ENCODE data around the gene ZNF48. TPM values are rescaled to one million over a fixed set of nuclear protein-coding genes. Genes with fewer than 3 reads are reported as not detected.

Gene ZNF48
- polyA plus RNA-seq, 1 of the 3 experiments (the other 2 are of a cell fraction) = 8.8 TPM

- 100% methylated on average over 1 of the region's 6 CpGs for WGBS (ENCODE audit: low lambda C conversion rate)
- Histone ChIP-seq H2AFZ (ENCODE audit: low read depth) (no peak overlapping the region), H3K79me2 (ENCODE audit: insufficient read depth) (peaks cover 57% of the 10 kb centered on the region), H3K4me3 (ENCODE audit: low read depth in 2 of 2, low read length in 1 of 2) (no peak overlapping the region), H3K36me3 (replicated peaks in 1 of 2; ENCODE audit: control insufficient read depth in 1 of 2, insufficient read depth in 2 of 2, low read length in 1 of 2) (peaks cover 16 to 32% of the 10 kb centered on the region in 2 experiments), H3K9ac (no peak overlapping the region), H4K20me1 (ENCODE audit: insufficient read depth) (peaks cover 11% of the 10 kb centered on the region), H3K9me2 (no peaks in the 10 kb centered on the region), H3K4me1 (ENCODE audit: control insufficient read depth in 1 of 2, insufficient read depth in 2 of 2, low read depth in 1 of 2, low read length in 1 of 2) (peaks cover 11 to 22% of the 10 kb centered on the region in 2 experiments; a peak in 3 of 4 replicates), H3K27me3 (ENCODE audit: insufficient read depth) (no peaks in the 10 kb centered on the region), H3K27ac (ENCODE audit: low read depth in 2 of 2, low read length in 1 of 2) (no peak overlapping the region), H3K9me3 (no peaks in the 10 kb centered on the region), H3F3A (replicated peaks; ENCODE audit: insufficient read depth) (peaks cover 9% of the 10 kb centered on the region), H3K4me2 (no peak overlapping the region)
- no peak for TF ChIP-seq FOXM1 (IDR thresholded peaks at IDR 0.05; ENCODE audit: low read depth)
- no peak for TF ChIP-seq JUND (IDR thresholded peaks at IDR 0.05)
- no peak for TF ChIP-seq MAX (IDR thresholded peaks at IDR 0.05; ENCODE audit: low read depth)
- TF ChIP-seq REST (IDR thresholded peaks at IDR 0.05; ENCODE audit: low read depth, low read length) = no peak
- TF ChIP-seq CHD2 (IDR thresholded peaks at IDR 0.05; ENCODE audit: low read length, partially characterized antibody) = no peak
- no peak for TF ChIP-seq POLR2AphosphoS5 (IDR thresholded peaks at IDR 0.05; ENCODE audit: low read depth, low read length)
- TF ChIP-seq EP300 (IDR thresholded peaks at IDR 0.05; ENCODE audit: borderline replicate concordance in 1 of 2, low read depth in 1 of 2, low read length in 1 of 2) = no peak
- no peak for DNase-seq
- CTCF ChIA-PET = interaction anchor here (1.0 to 1.3 kb wide), 2 partner anchors 11 to 49 kb away, joined by 4 to 5 read pairs; partner anchors contain the start of gene TBC1D10B
- POLR2A ChIA-PET = no interaction called here
Measured at GRCh38 chr16:30359871-30360170, 35.4 kb upstream of the ZNF48 start.

- Histone ChIP-seq H4K20me1 (ENCODE audit: insufficient read depth) (peaks cover 24% of the 10 kb centered on the region), H3K27ac (ENCODE audit: low read depth in 2 of 2, low read length in 1 of 2) (no peak overlapping the region), H3K27me3 (ENCODE audit: insufficient read depth) (no peaks in the 10 kb centered on the region), H3F3A (replicated peaks; ENCODE audit: insufficient read depth) (peaks cover 9% of the 10 kb centered on the region), H3K9me2 (no peaks in the 10 kb centered on the region), H3K9me3 (no peaks in the 10 kb centered on the region), H3K4me2 (no peak overlapping the region), H3K36me3 (replicated peaks in 1 of 2; ENCODE audit: control insufficient read depth in 1 of 2, insufficient read depth in 2 of 2, low read length in 1 of 2) (peaks cover 22 to 42% of the 10 kb centered on the region in 2 experiments), H3K9ac (no peak overlapping the region), H3K79me2 (ENCODE audit: insufficient read depth) (peaks cover 68% of the 10 kb centered on the region), H2AFZ (ENCODE audit: low read depth) (no peak overlapping the region), H3K4me3 (ENCODE audit: low read depth in 2 of 2, low read length in 1 of 2) (no peak overlapping the region), H3K4me1 (ENCODE audit: control insufficient read depth in 1 of 2, insufficient read depth in 2 of 2, low read depth in 1 of 2, low read length in 1 of 2) (peaks cover 6 to 17% of the 10 kb centered on the region in 2 experiments; a peak in 3 of 4 replicates)
- TF ChIP-seq EP300 (IDR thresholded peaks at IDR 0.05; ENCODE audit: borderline replicate concordance in 1 of 2, low read depth in 1 of 2, low read length in 1 of 2) = no peak
- TF ChIP-seq FOXJ3 (CRISPR knock-in tag; IDR thresholded peaks at IDR 0.05) = no peak
- no peak for TF ChIP-seq NRF1 (IDR thresholded peaks at IDR 0.05; ENCODE audit: low read depth, low read length)
- TF ChIP-seq POLR2AphosphoS5 (IDR thresholded peaks at IDR 0.05; ENCODE audit: low read depth, low read length) = no peak
- TF ChIP-seq YY1 (IDR thresholded peaks at IDR 0.05; ENCODE audit: low read depth) = no peak
- TF ChIP-seq MEF2A (IDR thresholded peaks at IDR 0.05; ENCODE audit: borderline replicate concordance, low read depth) = no peak
- TF ChIP-seq SIN3A (IDR thresholded peaks at IDR 0.05; ENCODE audit: borderline replicate concordance, low read depth, low read length) = no peak
- TF ChIP-seq MAX (IDR thresholded peaks at IDR 0.05; ENCODE audit: low read depth) = no peak
- no peak for TF ChIP-seq MXI1 (IDR thresholded peaks at IDR 0.05; ENCODE audit: low read depth, low read length)
- 97% methylated on average over 7 of the region's 7 CpGs for WGBS (ENCODE audit: low lambda C conversion rate)
- ChIA-PET CTCF (interaction anchor here (0.9 to 1.3 kb wide), 3 partner anchors 10 to 49 kb away, joined by 3 to 5 read pairs (median 4); no protein-coding TSS in a partner anchor), POLR2A (no interaction called here)
- no peak for DNase-seq
Measured at GRCh38 chr16:30361180-30361579, 34.0 kb upstream of the ZNF48 start.

All from SK-N-SH (cell line).